Mucosa of stomach (tissue), 1 donor: ENCODE data around the gene COQ8A.
A peak's percentile ranks its signal among the peaks of the same experiment; 100 is the strongest.

Experiments
- H3K27me3 ChIP-seq: one replicate; pipeline ENCODE4 v1.7.0; 2013; ENCODE audit warnings: mild to moderate bottlenecking, low read length; ENCODE audit not compliant: control insufficient read depth, insufficient read depth
- H3K36me3 ChIP-seq: one replicate; pipeline ENCODE4 v1.7.0; 2013; ENCODE audit warnings: low read length; ENCODE audit not compliant: control insufficient read depth, insufficient read depth
- H3K4me1 ChIP-seq: one replicate; pipeline ENCODE4 v1.7.0; 2013; ENCODE audit warnings: mild to moderate bottlenecking, low read length; ENCODE audit not compliant: control insufficient read depth, insufficient read depth
- H3K4me3 ChIP-seq: one replicate; pipeline ENCODE4 v1.7.0; 2013; ENCODE audit warnings: low read length
- H3K9ac ChIP-seq: one replicate; pipeline ENCODE4 v1.7.0; 2013; ENCODE audit warnings: mild to moderate bottlenecking, low read length, moderate library complexity
- H3K9me3 ChIP-seq: one replicate; pipeline ENCODE4 v1.7.0; 2013; ENCODE audit warnings: mild to moderate bottlenecking, low read length, moderate library complexity; ENCODE audit not compliant: control insufficient read depth
- donor health status: Pancreatic carcinoma.

The COQ8A gene

GRCh38 chr1:226984521-226985238, 44.6 kb downstream of the COQ8A start:
- H3K27me3 ChIP-seq, result no peaks in the 10 kb centered on the region
- H3K36me3 ChIP-seq, result no peaks in the 10 kb centered on the region
- H3K9me3 ChIP-seq, result no peaks in the 10 kb centered on the region
- H3K4me3 ChIP-seq, result no peak overlapping the region
- H3K4me1 ChIP-seq, result peaks cover 38% of the 10 kb centered on the region
- no peak overlapping the region for H3K9ac ChIP-seq

GRCh38 chr1:226985239-226985838, 45.2 kb downstream of the COQ8A start:
- H3K4me3 ChIP-seq, result no peak overlapping the region
- peaks cover 41% of the 10 kb centered on the region for H3K4me1 ChIP-seq
- H3K36me3 ChIP-seq, result no peaks in the 10 kb centered on the region
- H3K9ac ChIP-seq, result no peak overlapping the region
- no peaks in the 10 kb centered on the region for H3K9me3 ChIP-seq
- no peaks in the 10 kb centered on the region for H3K27me3 ChIP-seq

DNA sequence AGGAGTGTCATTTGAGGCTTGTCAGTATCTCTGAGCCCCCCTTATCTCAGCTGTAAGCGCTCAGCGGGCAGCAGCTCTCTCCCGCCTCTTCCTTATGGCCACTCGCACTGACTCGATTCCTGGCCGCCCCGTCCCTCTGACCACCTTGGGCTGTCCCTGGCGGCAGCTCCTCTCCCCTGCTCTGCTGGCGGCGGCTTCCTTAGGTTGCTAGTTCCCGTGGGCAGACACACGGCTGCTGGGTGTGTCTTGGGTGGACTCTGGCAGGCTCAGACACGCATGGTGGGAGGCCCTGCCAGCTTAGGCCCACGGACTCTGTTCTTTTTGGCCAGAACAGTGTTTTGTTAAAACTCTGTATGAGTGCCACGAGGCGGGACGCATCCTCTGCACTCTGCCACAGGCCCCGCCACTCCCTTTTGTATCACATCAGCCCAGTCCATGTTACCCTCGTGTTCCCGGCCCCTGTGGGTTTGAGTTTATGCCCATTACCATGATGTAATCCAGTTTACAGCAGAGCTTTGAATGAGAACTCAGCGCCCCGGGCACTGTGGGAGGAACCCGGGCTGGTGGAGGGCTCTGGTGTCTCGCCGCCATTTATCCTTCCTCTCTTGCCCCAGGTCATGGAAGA, 45.9 kb downstream of the COQ8A start:
- no peak overlapping the region for H3K4me3 ChIP-seq
- H3K4me1 ChIP-seq, result peaks cover 41% of the 10 kb centered on the region
- H3K36me3 ChIP-seq, result no peaks in the 10 kb centered on the region
- no peaks in the 10 kb centered on the region for H3K9me3 ChIP-seq
- H3K9ac ChIP-seq, result no peak overlapping the region
- no peaks in the 10 kb centered on the region for H3K27me3 ChIP-seq

- H3K4me3 ChIP-seq, result no peak overlapping the region
- H3K9ac ChIP-seq, result no peak overlapping the region
- H3K36me3 ChIP-seq, result no peaks in the 10 kb centered on the region
- H3K4me1 ChIP-seq, result peaks cover 47% of the 10 kb centered on the region
- no peaks in the 10 kb centered on the region for H3K27me3 ChIP-seq
- H3K9me3 ChIP-seq, result no peaks in the 10 kb centered on the region
Observed at GRCh38 chr1:226986496-226987178, 46.5 kb downstream of the COQ8A start.

- peaks cover 48% of the 10 kb centered on the region for H3K4me1 ChIP-seq
- H3K9ac ChIP-seq, result no peak overlapping the region
- H3K36me3 ChIP-seq, result no peaks in the 10 kb centered on the region
Observed at GRCh38 chr1:226987179-226987536, 47.1 kb downstream of the COQ8A start.

GRCh38 chr1:226987623-226988333, 47.7 kb downstream of the COQ8A start:
- Histone ChIP-seq H3K4me1 (peaks cover 47% of the 10 kb centered on the region), H3K27me3 (no peaks in the 10 kb centered on the region), H3K4me3 (no peak overlapping the region), H3K9ac (no peak overlapping the region), H3K36me3 (no peaks in the 10 kb centered on the region), H3K9me3 (no peaks in the 10 kb centered on the region)

More at GRCh38 chr1:226987179-226987536, 47.1 kb downstream of the COQ8A start:
- Histone ChIP-seq H3K9me3 (no peaks in the 10 kb centered on the region), H3K27me3 (no peaks in the 10 kb centered on the region), H3K4me3 (no peak overlapping the region)

DNA sequence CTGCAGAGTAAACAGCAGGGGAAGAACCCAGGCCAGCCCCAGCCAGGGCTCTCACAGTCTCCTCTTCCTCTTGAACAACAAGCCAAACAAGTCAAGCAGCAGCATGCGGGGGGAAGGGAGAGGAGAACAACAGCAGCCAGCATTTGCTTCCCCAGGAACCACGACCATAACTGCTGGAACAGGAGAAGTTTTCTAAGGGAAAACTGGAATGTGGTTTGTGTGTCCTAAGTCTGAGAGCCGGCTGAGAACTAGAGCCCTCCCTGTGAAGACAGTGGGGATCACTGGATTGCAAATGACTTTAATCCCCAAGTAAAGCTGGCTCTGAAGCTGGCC, 48.2 kb downstream of the COQ8A start:
- Histone ChIP-seq H3K27me3 (no peaks in the 10 kb centered on the region), H3K4me1 (peaks cover 45% of the 10 kb centered on the region), H3K36me3 (peaks cover 3% of the 10 kb centered on the region), H3K9ac (peak overlapping the region; percentile 7), H3K9me3 (no peaks in the 10 kb centered on the region), H3K4me3 (no peak overlapping the region)

DNA sequence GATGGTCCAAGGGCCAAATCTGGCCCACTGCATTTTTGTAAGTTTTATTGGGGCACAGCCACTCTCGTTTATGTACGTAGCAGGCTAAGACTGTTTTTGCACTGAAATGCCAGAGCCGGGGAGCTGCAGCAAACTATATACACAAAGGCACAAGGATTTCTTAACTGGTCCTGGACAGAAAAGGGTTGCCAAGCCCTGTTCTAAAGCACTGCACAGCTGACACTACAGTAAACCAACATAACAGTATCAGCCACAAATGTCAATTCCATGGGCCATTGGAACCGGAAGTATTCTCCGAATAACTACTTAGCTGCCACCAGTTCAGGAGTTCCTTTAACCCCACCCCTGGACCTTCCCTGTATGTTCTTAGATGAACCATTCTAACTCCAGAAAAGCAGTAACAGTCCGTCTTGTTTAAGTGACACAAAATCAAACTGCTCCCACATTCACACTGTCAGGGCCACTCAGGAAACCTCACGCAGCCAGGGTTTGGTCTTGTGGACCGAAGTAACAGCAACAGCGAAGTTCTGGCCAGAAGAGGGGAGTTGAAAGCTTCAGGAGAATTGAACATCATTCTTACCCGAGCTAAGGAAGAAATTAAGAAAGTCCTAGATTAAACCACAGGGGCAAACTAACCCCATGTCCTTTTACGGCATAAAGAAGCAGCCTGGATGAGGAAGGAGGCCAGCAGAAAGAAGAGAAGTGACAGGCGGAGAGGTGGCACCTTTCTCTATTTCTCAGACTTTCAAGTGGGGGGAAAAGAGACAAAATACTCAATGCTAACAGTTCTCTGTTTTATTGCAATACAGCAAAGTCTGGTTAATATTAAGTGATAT, 49.2 kb downstream of the COQ8A start:
- Histone ChIP-seq H3K9ac (no peak overlapping the region), H3K36me3 (peaks cover 5% of the 10 kb centered on the region), H3K9me3 (no peaks in the 10 kb centered on the region), H3K4me3 (no peak overlapping the region), H3K4me1 (peaks cover 45% of the 10 kb centered on the region), H3K27me3 (no peaks in the 10 kb centered on the region)

DNA sequence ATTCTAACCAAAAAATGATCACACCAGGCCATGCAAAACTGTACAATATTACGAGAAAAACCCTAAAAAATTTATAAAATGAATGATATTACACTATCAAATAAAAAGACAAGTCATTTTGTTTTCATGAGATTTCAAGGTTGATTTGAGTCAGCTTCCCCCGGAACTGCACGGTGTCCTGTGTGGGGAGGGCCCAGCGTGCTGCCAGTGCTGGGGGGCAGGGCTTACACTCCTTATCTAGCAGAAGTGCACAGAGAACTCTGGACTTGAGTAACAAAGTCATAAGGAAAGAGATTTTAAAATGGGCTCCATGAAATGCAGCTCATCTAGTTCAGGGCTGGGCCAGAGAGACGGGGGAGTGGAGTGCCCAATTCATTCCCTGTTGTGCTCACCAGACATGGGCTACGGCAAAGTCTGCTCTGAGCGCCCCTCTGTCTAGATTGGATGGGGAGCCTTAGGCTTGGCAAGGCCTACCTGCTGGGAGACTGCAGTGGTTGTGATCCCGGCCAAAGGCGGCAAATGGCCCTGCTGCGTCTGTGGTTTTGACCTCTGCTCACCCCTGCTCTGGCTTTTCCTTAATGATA, 50.1 kb downstream of the COQ8A start:
- no peak overlapping the region for H3K4me3 ChIP-seq
- peaks cover 5% of the 10 kb centered on the region for H3K36me3 ChIP-seq
- no peaks in the 10 kb centered on the region for H3K9me3 ChIP-seq
- no peaks in the 10 kb centered on the region for H3K27me3 ChIP-seq
- no peak overlapping the region for H3K9ac ChIP-seq
- H3K4me1 ChIP-seq, result peaks cover 45% of the 10 kb centered on the region

DNA sequence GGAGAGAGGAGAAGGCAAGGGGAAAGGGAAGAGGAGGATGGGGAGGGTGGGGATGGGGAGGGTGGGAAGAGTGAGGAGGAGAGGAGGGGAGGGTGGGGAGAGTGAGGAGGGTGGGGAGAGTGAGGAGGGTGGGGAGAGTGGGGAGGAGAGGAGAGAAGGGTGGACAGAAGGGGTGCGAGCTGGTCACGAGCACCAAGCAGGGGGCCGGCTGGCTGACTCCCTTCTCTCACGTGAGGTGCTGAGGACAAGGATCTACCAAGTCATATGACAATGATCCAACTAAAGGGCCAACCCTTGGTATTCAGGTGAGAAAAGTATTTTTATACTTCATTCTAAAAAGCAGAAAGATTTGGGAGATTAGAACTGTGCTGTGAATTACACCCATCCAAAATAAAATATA, 51.8 kb downstream of the COQ8A start:
- peaks cover 44% of the 10 kb centered on the region for H3K4me1 ChIP-seq
- no peaks in the 10 kb centered on the region for H3K27me3 ChIP-seq
- no peak overlapping the region for H3K9ac ChIP-seq
- no peak overlapping the region for H3K4me3 ChIP-seq
- H3K36me3 ChIP-seq, result peaks cover 5% of the 10 kb centered on the region
- H3K9me3 ChIP-seq, result no peaks in the 10 kb centered on the region
